Kidney (tissue), 14 donors: Measurements from ENCODE around the gene HDAC9. TPM values are rescaled to one million over a fixed set of nuclear protein-coding genes. Genes with fewer than 3 reads are reported as not detected.
"Not testable (repeated sequence)": the region's sequence is repeated elsewhere in the genome, so short reads cannot be mapped to it uniquely, and the experiment has no call there.

Source experiments
- DNase-seq, 5 donors: peaks; one replicate each; pipeline ENCODE4 v3.0.0-alpha.2; 2013 to 2020
- FAIRE-seq: peaks from 2 replicates; lab custom pipeline; 2012; peaks lifted over from hg19 to GRCh38; lab: Jason Lieb, UNC
- H3K27ac ChIP-seq, 2 donors: one replicate each; pipeline ENCODE4 v1.7.0; 2013; ENCODE audit warnings: low read depth in 2 of 2, low read length in 2 of 2, inconsistent platforms in 1 of 2
- H3K27me3 ChIP-seq: one replicate; pipeline ENCODE4 v1.7.1; 2013; ENCODE audit warnings: low read length, inconsistent platforms; ENCODE audit not compliant: control insufficient read depth, insufficient read depth
- H3K36me3 ChIP-seq, 3 donors: one replicate each; pipeline versions ENCODE4 v1.7.0 to v1.7.1; 2013; ENCODE audit warnings: low read length in 3 of 3, control low read depth in 1 of 3, inconsistent platforms in 1 of 3; ENCODE audit not compliant: insufficient read depth in 3 of 3, control insufficient read depth in 2 of 3
- H3K4me1 ChIP-seq, 3 donors: one replicate each; pipeline versions ENCODE4 v1.7.0 to v1.7.1; 2013; ENCODE audit warnings: low read length in 3 of 3, inconsistent platforms in 1 of 3, low read depth in 1 of 3; ENCODE audit not compliant: control insufficient read depth in 2 of 3, insufficient read depth in 2 of 3
- H3K4me3 ChIP-seq, 3 donors: one replicate each; pipeline versions ENCODE4 v1.7.0 to v1.8.1; 2013; ENCODE audit warnings: low read length in 3 of 3, control low read depth in 1 of 3, inconsistent platforms in 1 of 3
- H3K9ac ChIP-seq, 3 donors: one replicate each; pipeline versions ENCODE4 v1.7.0 to v1.7.1; 2013; ENCODE audit warnings: low read length in 3 of 3, control low read depth in 1 of 3, inconsistent platforms in 1 of 3
- H3K9me3 ChIP-seq, 3 donors: one replicate each; pipeline versions ENCODE4 v1.7.0 to v1.7.1; 2013; ENCODE audit warnings: low read length in 3 of 3, control low read depth in 1 of 3, inconsistent platforms in 1 of 3; ENCODE audit not compliant: control insufficient read depth in 2 of 3, insufficient read depth in 1 of 3
- intact Hi-C: fragments of 100-400 bp; cut with DNase I; formaldehyde crosslinking; loops from one replicate; pipeline ENCODE4 v1.11.1; 2022
- polyA plus RNA-seq: library from polyadenylated mRNA; stranded (reverse); fragments of 350-450 nt; fragmentation: Illumina TruSeq; extraction: RNeasy Lipid Tissue Mini Kit (QIAGEN cat#74804); gene quantifications from one replicate; pipeline ENCODE4 v1.2.3, GENCODE V29; 2014; ENCODE audit warnings: low read depth, low replicate concordance; ENCODE audit not compliant: insufficient read depth
- total RNA-seq: library from RNA; stranded (reverse); fragmentation: NEBNext Ultra II Directional; extraction: Animal tissue kit (Norgen Biotek cat#: 25700); gene quantifications from one replicate; pipeline ENCODE4 v1.2.1, GENCODE V29; 2021
- TF ChIP-seq, protein P1 (sequence below): IDR thresholded peaks from 3 replicates; pipeline ENCODE4 v1.5.1; 2012; ENCODE audit warnings: mild to moderate bottlenecking, moderate library complexity, borderline replicate concordance; ENCODE audit not compliant: insufficient read depth; ENCODE audit errors: extremely low read depth
- donor health status: control.
- donor health status: control.
- donor health status: control.
- donor health status: control.
- donor health status: control.
- donor health status: DM: yes; HTN: yes; CAD: no.
- donor health status: Normal renal cell carcinoma (clear cell type).

Gene HDAC9
- total and polyA plus RNA-seq, 2 donors from 2014 or later, result 2.1 to 22.1 TPM

- peak in 1 of 5 donors; percentile 46 for DNase-seq
- no peak overlapping the region for H3K9ac ChIP-seq
- FAIRE-seq, result no peak
- H3K27ac ChIP-seq, result no peak overlapping the region
- H3K4me1 ChIP-seq, result no peaks in the 10 kb centered on the region
- no peak overlapping the region for H3K4me3 ChIP-seq
- H3K27me3 ChIP-seq, result no peaks in the 10 kb centered on the region
- TF ChIP-seq, protein P1, sequence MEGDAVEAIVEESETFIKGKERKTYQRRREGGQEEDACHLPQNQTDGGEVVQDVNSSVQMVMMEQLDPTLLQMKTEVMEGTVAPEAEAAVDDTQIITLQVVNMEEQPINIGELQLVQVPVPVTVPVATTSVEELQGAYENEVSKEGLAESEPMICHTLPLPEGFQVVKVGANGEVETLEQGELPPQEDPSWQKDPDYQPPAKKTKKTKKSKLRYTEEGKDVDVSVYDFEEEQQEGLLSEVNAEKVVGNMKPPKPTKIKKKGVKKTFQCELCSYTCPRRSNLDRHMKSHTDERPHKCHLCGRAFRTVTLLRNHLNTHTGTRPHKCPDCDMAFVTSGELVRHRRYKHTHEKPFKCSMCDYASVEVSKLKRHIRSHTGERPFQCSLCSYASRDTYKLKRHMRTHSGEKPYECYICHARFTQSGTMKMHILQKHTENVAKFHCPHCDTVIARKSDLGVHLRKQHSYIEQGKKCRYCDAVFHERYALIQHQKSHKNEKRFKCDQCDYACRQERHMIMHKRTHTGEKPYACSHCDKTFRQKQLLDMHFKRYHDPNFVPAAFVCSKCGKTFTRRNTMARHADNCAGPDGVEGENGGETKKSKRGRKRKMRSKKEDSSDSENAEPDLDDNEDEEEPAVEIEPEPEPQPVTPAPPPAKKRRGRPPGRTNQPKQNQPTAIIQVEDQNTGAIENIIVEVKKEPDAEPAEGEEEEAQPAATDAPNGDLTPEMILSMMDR, result no peak
- intact Hi-C loops, result no loop called here
- H3K9me3 ChIP-seq, result no peaks in the 10 kb centered on the region
- H3K36me3 ChIP-seq, result no peaks in the 10 kb centered on the region
Measured at GRCh38 chr7:18976715-18977471, 481.3 kb downstream of the HDAC9 start.

DNA sequence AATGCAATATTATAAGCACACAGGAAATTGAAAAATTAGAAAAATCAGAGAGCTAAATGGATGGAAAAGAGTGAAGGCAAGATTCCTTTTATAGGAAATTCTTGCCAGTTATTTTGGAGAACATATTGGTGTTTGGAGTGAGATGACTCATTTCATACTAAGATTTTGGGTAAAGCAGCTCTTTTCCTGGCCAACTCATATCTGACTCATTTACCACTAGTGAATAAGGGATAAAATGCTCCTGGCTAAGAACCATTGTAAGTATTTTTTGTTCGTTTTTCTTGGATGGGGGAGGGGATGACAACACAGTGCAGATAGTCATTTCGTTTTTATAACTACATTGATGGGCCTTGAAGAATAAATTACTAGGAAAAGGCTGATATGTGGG is 482.6 kb downstream of the HDAC9 start:
- no peak for FAIRE-seq
- no peak overlapping the region for H3K4me3 ChIP-seq
- intact Hi-C loops, result no loop called here
- no peaks in the 10 kb centered on the region for H3K27me3 ChIP-seq
- no peaks in the 10 kb centered on the region for H3K36me3 ChIP-seq
- no peaks in the 10 kb centered on the region for H3K4me1 ChIP-seq
- H3K9me3 ChIP-seq, result no peaks in the 10 kb centered on the region
- no peak overlapping the region for H3K9ac ChIP-seq
- H3K27ac ChIP-seq, result no peak overlapping the region
- TF ChIP-seq, protein P1, result no peak
- DNase-seq, result no peak

DNA sequence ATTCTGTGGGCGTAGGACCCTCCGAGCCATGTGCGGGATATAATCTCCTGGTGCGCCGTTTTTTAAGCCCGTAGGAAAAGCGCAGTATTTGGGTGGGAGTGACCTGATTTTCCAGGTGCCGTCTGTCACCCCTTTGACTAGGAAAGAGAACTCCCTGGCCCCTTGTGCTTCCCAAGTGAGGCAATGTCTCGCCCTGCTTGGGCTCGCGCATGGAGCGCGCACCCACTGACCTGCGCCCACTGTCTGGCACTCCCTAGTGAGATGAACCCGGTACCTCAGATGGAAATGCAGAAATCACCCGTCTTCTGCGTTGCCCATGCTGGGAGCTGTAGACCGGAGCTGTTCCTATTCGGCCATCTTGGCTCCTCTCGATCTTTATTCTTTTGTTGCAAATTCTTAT is 495.2 kb downstream of the HDAC9 start:
- DNase-seq, H3K27ac ChIP-seq, H3K27me3 ChIP-seq, FAIRE-seq, H3K9ac ChIP-seq, H3K4me1 ChIP-seq, H3K36me3 ChIP-seq, H3K4me3 ChIP-seq, H3K9me3 ChIP-seq, intact Hi-C loops: not testable (repeated sequence)

- Histone ChIP-seq H3K9ac (no peak overlapping the region), H3K4me3 (no peak overlapping the region), H3K36me3 (no peaks in the 10 kb centered on the region), H3K4me1 (no peaks in the 10 kb centered on the region), H3K27me3 (no peaks in the 10 kb centered on the region), H3K27ac (no peak overlapping the region), H3K9me3 (no peaks in the 10 kb centered on the region)
- FAIRE-seq (no peak), DNase-seq (no peak)
- TF ChIP-seq, protein P1, result no peak
- intact Hi-C loops, result no loop called here
Measured at GRCh38 chr7:18993933-18994668, 498.6 kb downstream of the HDAC9 start.
